ENCODE results near the gene ARMH3.

ARMH3 gene

DNA sequence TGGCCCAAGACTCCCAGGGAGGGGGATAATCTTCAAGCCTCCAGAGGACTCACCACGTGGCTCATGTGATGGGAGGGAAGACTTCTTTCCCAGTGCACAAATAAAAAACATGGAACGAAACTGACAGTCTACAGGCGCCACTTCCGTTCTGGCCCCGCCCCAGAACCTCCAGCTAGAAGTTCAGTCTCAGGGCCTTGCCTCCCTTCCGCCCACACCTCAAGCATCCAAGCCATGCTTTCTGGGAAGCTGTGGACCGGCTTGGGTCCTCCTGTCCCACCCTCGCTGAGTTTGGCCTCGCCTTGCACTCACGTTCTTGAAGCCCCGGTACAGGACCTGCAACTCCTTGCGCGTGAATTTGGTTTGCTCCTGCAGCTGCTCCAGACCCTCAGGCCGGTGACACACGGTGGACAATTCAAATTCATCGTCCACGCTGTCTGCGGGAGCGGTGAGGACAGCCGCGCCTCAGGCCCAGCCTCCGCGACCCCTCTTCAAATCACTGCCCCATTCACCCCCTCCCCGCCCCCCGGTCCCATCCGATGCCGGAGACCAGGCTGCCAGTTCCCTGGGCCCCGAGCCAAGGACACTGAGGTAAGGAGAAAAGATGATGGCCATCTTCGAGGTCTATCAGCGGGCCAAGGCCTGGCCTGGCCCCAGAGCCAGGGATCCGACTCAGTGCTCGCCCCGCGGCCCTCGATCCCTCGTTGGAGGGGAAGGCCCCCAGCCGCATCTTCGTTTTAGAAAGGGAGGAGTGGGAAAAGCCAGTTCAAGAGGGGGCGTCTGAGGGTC is 227.0 kb downstream of the ARMH3 start:
- no peak for DNase-seq

DNA sequence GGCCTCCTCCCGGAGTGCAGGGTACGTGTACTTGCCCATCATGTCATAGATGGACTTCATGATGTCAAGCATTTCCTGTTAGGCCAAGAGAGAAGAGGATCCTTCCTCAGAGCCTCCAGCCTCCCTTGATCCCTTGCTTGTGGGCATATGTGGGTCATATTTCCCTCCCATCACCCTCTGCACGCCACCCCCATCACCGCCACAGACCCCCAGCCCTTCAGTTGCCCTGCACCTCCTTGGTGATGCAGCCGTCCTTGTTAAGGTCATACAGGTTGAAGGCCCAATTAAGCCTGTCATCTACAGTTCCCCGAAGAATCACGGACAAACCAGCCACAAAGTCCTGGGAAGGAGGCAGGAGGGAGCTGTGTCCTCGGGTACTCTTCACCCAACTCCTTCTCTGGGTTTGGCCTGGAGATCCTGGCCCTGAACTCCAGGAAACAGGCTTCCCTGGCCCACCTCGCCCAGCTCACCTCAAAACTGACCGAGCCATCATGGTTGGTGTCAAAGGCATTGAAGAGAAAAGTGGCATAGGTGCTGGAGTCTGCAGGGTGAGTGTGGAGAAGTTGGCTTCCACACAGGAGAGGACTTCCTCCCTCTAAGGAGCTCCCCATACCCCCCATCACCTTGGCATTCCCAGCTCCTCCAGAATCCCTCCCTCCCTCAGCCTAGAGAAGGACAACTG is 227.9 kb downstream of the ARMH3 start:
- DNase-seq: no peak

DNA sequence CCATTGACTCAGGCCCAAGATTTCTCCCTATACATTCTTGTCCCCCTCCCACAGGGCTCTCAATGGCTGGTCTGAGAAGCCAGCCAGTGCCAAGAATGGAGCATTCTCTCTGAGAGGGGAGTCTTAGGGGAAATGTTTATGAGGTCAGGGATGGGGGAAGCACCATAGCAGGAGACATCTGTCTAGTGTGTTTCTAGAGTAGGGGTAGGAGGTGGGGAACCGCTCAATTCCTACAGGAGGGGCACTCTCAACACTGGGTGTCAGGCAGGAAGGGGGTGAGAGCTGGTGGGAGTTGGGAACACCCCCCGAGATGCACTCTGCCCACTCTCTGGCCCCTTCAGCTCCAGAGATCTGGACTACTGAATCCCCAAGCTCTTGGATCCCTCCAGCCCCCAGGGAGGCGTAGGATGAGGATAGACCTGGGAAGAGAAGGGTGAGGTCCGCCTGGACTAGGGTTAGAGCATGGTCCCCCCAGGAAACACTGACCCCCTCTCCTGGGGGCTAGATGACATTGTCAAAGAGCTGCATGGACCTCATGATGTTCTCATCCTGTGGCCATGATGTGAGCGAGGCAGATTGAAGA is 229.0 kb downstream of the ARMH3 start:
- no peak for DNase-seq

DNA sequence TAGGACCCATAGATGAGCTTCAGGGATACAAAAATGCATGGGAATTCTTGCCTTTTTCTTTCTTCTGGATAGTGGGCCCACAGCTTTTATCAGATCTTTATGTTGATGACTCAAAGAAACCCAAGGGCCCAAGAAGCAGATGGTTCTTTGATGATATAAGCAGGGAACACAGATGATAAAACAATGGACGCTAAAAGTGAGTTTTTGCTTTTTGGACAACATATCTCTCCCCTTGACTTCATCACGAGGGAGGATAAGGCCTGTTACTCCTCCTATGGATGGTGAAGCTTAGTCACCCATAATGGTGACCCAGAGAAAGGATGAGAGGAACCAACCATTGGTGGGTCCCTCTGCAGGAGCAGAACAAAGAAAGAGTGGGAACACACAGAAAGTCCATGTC is 231.2 kb downstream of the ARMH3 start:
- no peak for DNase-seq

DNA sequence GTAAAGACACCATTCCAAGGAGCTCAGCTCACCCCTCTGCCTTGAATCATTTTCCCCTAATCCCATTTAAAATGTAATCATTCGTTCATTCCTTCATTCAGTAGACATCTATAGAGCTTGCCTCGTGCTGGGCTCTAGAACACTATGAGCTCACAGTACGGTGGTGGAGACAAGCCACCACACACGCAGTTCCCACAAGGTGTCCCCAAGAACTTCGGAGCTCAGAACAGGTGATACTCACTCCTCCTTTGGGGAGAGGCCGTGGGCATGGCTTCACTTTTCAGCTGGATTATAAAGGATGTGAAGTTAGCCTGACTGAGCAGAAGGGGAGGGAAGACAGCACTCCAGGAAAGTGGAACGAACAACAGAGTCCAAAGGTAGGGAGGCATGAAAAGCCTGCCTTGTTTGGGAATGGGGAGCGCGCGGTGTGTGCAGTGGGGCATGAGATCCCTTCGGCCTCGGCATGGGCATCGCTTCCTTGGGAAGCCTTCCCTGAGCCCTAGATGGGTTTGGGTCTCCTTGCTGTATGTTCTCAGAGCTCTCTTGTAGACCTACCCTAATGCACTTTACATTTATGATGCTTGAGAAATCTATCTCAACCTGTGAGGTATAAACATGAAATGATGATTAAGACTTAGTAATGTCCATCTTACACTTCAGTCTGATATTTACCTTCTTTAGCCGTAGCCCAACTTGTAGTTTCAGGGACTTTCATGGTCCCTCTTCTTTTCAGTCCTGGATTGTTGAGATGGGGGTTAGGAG is 236.9 kb downstream of the ARMH3 start:
- no peak for DNase-seq

DNA sequence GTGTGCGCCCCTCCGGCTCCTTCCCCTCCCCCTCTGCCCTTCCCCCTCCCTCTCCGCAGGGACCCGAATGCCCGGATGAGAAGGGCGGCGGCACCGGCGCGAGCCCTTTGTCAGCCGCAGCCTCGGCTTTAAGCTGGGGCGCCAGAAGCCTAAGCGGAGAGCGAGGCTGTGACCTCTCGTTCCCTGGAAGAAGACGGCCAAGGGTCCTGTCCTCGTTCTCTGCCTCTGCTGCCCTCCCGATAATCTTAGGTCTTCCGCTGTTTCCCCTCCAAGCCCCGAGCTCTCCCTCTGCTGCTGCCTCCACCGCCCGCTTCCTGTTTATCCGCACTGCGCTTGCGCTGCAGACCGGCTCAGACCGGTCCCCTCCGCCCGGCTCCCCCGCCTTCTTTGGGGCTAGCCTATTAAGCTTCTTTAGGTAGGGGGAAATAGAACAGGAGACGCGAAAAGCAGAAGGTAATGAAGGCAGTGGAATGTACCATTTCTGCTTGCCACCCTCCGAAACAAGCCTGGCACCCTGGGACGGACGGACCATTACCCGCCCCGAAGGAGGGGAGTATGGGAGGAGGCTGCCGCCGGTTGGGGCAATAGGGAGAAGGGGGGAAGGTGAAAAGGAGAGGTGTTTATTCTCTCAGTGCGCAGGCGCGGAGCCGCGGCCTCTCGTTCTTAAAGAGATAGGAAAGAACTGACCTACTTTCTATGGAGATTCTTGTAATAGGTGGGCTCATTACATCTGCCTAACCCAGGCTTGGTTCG is 237.7 kb downstream of the ARMH3 start, which contains the start of gene OGA:
Gene OGA (minus strand): TSS at position 326 of the 753 bp plus-strand sequence. CDS start 422 bp downstream, outside the sequence.
- peak; percentile 99 for DNase-seq

DNA sequence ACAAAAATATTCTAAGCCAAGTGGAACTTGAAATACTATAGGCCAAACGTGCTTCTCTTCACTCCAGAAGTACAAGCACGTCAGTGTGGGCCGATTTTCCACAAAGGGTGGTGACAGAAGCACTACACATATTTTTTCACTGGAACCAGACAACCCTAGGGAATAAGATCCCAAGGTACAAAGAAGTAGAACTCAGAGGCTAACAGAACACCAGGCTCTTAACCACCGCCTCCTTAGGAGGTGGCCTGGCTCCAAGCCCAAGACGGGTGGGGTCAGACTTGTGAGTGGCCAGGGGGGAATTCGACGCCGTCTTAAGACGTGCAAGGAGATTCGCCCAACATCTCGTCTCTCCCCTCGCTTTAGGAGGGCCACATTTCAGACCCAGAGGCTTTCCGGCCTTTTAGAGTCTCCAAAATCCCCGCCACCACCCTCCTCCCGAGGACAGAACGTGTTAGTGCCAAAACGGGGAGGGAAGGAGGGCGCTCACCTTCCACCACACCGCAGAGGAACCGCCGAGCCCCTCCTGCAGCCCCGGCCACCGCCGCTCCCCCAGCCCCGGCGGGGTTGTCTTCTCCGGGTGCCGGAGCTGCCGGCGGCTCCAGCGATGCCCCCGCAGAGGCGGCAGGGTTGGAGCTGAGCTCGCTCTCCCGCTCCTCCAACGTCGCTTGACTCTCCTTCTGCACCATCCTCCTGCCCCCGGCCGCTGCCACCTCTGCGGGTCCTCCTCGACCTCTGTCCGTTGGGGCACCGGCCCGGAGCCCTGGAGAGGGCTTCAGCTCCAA is 238.4 kb downstream of the ARMH3 start:
- peak; percentile 48 for DNase-seq

DNA sequence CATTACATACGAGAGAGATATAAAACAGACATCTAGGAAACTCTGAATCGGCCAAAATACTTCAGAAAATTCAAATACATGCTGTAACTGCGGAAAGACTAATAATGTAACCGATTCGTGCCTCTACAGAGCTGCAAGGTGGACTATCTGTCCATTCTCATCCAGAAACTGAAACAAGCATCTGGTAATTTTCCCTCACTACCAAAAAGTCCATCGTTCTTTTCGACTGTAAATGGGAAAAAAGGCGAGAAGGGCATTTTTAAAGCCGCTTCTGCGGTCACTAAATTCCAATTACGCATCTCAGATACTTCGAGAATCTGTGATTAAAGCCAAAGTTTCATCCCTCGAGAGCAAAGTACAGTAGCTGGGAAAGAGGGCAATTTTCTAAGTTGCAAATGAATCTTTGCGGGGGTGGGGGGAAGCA is 239.0 kb downstream of the ARMH3 start:
- peak; percentile 33 for DNase-seq

DNA sequence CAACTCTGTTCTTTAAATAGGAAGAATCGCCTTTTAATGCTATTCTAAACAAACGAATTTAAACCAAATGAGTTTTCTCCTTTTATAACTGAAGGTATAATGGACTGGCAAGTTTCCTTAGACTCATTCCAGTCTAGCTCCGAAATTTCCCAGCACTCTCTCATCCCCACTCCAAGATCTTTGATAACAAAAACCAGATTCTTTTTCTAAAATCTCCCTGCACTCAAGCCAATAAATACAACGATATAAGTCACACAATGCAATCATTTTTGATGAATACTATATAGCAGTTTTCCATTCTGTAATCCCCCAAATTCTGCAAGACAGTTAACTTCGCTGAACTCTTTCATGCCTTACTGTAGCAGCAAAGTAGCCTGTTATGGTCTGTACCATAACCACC is 239.6 kb downstream of the ARMH3 start:
- DNase-seq: no peak

DNA sequence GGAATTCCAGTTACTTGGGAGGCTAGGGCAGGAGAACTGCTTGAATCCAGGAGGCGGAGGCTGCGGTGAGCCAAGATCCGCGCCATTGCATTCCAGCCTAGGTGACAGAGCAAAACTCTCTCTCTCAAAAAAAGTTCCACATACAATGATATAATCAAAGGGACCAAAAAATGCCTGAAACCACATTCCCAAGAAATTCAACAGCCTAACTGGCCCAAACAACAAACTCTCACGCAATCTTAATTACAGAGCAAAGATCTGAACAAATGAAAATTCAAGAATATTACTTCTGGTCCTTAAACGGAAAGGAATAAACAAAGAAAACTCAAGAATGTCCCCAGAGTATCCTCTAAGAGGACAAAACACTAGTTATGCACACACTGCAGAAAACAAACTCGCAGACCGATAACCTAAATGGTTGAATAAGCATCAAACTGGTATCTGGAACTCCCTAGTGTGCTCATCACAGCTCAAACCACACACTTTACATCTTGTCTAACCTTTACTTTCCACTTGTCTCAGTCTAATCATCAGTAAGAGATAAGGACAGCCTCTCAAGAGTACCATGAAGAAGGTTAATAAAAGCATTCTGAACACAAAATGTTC is 241.4 kb downstream of the ARMH3 start:
- DNase-seq: peak; percentile 29

DNA sequence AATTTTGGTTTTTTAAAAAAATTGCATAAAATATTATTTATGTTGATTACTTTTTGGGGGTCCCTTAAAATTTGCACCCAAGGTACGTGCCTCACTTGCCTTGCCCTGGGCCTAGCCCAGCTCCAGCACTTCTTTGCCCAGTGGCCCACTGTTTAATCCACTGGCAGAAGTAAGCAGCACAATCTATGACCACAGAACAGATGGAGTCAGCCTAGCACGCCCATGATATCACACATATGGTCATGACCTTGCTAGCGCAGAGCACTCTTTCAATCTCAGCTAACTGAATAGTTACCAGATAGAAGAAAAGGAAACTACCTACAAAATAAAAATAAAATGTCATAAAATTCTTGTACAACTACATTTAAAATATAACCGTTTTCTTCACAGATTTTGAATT is 243.4 kb downstream of the ARMH3 start:
- DNase-seq: no peak

DNA sequence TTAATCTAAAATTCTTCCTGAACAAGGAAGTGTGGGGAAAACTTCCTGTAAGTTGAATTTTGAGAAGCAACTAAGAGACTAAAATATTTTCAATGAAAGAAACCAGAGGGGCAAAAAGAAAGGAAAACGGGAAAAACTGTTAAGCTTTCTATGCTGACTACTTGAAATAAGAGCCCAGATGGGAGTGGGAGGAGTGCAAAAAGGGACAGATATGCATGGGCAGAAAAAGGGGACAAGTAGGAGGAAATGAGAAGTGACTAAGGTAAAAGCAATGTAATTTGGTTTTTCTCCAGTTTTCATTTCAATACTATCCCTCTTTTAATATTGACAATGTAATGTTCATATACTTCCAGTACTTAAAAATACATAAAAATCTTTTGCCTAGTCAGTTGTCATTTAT is 248.8 kb downstream of the ARMH3 start:
- DNase-seq: no peak

DNA sequence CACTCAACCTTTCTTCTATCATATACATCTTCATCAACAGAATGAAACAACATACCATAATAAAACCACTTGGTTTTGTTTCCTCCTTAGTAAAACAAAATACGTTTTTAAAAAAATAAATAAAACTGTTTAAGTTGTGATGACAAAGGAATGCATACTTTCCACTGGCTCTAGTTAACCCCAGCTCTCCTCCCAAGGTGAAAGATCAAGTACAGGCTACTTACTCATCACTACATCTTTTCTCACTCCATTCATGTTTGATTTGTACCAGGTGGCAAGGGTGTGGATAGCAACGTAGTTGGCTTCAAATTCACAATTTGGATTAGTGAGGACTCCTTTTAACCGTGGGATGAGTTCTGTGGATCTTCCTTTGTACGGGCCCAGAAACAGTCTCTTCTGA is 252.5 kb downstream of the ARMH3 start:
- DNase-seq: no peak

DNA sequence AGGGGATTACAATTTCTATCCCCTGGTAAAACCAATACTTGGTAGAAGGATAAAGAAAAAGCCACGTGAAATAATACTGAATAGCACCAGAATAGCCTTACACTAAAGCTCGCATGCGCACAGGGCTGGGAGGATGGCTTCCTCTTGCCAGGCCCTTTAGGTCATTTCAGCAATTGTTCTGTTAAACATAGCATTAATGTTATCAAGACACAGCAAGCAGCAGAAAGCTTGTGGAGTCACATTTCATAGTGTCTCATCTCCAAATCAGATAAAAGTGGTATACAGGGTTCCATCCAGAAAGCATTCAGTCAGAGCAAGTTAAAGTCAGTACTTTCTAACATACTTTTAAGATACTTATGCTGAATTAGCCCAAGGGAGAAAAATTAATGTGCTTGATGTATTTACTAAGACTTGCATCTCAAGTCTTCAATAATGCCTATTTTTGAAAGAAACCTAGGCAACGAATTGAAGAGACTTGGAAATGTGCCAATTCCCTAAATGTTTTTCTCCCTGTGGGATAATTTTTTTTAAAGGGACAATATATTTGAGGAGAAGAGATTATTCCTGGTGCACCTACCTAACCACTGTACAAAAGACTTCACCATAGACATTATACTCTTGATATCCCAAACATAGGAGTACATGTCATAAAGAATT is 258.4 kb downstream of the ARMH3 start:
- DNase-seq: no peak
